Pons (tissue), 1 donor: ENCODE data around the gene CNTN2.

Experiments used
- DNase-seq: peaks from one replicate; pipeline ENCODE4 v3.0.0-alpha.2; 2016; ENCODE audit warnings: low spot score

The CNTN2 gene

DNA sequence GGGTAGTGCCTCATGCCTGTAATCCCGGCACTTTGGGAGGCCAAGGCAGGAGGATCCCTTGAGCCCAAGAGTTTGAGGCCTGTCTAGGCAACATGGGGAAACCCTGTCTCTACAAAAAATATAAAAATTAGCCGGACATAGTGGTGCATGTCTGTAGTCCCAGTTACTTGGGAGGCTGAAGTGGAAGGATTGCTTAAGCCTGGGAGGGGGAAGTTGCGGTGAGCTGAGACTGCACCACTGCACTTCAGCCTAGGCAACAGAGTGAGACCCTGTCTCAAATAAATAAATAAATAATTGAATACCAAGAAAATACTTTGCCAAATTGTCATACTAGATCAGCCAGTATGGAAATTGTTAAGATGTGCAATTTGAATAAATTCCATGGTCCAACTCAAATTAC is 84.6 kb downstream of the CNTN2 start:
- DNase-seq: no peak
